ENCODE data around the gene ACER2.

Gene ACER2

DNA sequence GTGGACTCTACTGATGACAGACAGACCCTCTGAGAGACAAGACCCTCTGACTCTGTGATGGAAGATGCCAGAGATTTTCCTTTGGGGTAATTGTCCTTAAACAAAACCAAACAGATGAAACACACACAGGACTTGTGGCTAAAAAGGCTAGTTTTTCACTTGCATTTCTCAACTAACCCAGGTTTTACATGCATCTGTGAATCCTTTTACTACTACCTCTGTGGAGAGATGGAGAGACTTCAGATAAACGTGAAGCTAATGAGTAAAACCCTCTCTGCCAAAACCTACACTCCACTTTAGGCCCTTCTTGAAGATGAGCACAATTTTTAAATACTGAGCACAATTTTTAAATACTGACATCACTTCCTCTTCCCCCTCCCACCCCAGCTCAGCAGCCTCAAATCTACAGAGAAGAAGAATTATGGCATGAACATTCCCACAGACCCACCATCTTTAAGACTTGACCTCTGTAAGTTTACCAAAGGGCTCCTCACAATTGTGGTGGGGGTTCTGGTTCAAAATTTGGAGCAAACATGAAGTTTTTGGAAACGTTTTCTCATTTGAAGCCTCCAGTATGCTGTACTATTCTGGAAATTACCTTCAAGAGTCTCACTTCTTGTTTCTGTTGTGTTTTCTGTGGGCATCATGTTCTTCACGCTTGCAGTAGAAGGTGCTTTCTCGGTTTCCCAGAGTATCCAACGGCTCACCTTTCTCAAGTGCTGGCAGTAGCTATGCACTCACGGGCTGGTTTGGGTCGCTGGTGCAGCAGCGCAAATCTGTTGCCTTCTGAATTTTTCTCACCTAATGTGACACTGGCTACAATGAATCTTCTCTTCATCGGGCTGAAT is 42.7 kb downstream of the ACER2 start:
- peaks cover 6% of the 10 kb centered on the region for H3K27me3 Mint-ChIP-seq (ENCODE audit: low read depth, poor library complexity)
- peaks cover 17% of the 10 kb centered on the region for H3K36me3 Mint-ChIP-seq (ENCODE audit: low read depth)
- DNase-seq, result no peak
- TF ChIP-seq, protein P1, sequence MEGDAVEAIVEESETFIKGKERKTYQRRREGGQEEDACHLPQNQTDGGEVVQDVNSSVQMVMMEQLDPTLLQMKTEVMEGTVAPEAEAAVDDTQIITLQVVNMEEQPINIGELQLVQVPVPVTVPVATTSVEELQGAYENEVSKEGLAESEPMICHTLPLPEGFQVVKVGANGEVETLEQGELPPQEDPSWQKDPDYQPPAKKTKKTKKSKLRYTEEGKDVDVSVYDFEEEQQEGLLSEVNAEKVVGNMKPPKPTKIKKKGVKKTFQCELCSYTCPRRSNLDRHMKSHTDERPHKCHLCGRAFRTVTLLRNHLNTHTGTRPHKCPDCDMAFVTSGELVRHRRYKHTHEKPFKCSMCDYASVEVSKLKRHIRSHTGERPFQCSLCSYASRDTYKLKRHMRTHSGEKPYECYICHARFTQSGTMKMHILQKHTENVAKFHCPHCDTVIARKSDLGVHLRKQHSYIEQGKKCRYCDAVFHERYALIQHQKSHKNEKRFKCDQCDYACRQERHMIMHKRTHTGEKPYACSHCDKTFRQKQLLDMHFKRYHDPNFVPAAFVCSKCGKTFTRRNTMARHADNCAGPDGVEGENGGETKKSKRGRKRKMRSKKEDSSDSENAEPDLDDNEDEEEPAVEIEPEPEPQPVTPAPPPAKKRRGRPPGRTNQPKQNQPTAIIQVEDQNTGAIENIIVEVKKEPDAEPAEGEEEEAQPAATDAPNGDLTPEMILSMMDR (IDR thresholded peaks at IDR 0.05), result no peak
- no peak overlapping the region for H3K27ac Mint-ChIP-seq
- no peak overlapping the region for H3K4me3 Mint-ChIP-seq
- H3K4me1 Mint-ChIP-seq, result peaks cover 9% of the 10 kb centered on the region
- no peaks in the 10 kb centered on the region for H3K9me3 Mint-ChIP-seq

GRCh38 chr9:19456426-19456825 is 47.6 kb downstream of the ACER2 start:
- DNase-seq, result no peak
- Mint-ChIP-seq H3K27ac (no peak overlapping the region), H3K27me3 (ENCODE audit: low read depth, poor library complexity) (peaks cover 6% of the 10 kb centered on the region), H3K4me3 (no peak overlapping the region), H3K4me1 (peaks cover 17% of the 10 kb centered on the region), H3K36me3 (ENCODE audit: low read depth) (peaks cover 6% of the 10 kb centered on the region), H3K9me3 (no peaks in the 10 kb centered on the region)
- TF ChIP-seq, protein P1 (IDR thresholded peaks at IDR 0.05), result no peak

DNA sequence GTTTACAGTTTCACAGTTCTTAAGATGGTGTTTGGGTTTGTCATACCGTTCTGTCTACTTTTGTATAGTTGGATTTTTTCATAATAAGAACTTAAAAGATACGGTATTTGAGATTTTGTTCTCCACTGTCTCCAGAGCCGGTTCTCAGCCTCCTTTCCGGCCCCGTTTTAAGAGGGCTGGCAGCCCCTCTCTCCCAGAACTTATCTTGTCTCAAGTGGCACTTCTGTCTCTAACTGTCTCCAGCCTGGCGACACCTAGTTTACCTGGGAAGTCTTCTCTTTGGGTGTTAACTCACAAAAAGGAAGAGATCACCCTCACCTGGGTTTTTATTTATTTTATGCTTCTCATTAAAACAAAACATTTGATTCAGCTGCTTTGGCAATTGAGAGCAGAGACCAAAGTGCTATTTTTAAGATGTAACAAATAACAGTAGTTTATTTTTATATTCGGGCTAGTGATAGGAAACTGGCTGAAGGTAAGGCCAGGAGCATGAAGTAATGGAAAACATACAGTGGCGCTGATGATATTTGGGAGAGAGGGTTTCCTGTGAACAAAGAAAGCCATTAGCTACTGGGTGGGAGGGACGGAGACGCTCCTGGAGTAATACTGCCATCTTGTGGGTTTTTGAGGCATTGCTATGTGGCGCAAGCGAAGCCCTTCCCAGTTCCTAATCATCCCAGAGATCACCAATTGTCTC is 48.3 kb downstream of the ACER2 start:
- H3K27ac Mint-ChIP-seq, result peak overlapping the region; percentile 17
- H3K9me3 Mint-ChIP-seq, result no peaks in the 10 kb centered on the region
- H3K4me3 Mint-ChIP-seq, result peak overlapping the region; percentile 12
- no peaks in the 10 kb centered on the region for H3K36me3 Mint-ChIP-seq (ENCODE audit: low read depth)
- peaks cover 6% of the 10 kb centered on the region for H3K27me3 Mint-ChIP-seq (ENCODE audit: low read depth, poor library complexity)
- peaks cover 17% of the 10 kb centered on the region for H3K4me1 Mint-ChIP-seq
- TF ChIP-seq, protein P1 (IDR thresholded peaks at IDR 0.05), result peak; percentile 97
- peak; percentile 79 for DNase-seq

DNA sequence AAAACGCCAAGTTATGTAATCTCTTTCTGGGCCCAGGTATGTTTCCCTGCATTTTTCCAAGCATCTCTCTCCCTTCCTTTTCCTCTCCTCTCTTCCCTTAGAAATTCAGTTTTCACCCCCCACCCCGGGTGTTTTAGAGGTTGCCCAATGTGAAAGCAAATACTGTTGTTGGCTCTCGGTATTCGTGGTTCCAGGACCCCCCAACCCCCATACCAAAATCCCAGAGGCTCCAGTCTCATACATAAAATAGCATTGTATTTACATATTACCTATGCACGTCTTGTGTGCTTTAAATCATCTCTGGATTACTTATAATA is 48.8 kb downstream of the ACER2 start:
- H3K4me1 Mint-ChIP-seq, result peaks cover 17% of the 10 kb centered on the region
- TF ChIP-seq, protein P1 (IDR thresholded peaks at IDR 0.05), result no peak
- H3K9me3 Mint-ChIP-seq, result peaks cover 3% of the 10 kb centered on the region
- H3K36me3 Mint-ChIP-seq (ENCODE audit: low read depth), result no peaks in the 10 kb centered on the region
- no peak overlapping the region for H3K27ac Mint-ChIP-seq
- no peak for DNase-seq
- H3K4me3 Mint-ChIP-seq, result peak overlapping the region; percentile 12
- H3K27me3 Mint-ChIP-seq (ENCODE audit: low read depth, poor library complexity), result peaks cover 6% of the 10 kb centered on the region

GRCh38 chr9:19460243-19460642 is 51.4 kb downstream of the ACER2 start:
- Mint-ChIP-seq H3K36me3 (ENCODE audit: low read depth) (no peaks in the 10 kb centered on the region), H3K27ac (no peak overlapping the region), H3K27me3 (ENCODE audit: low read depth, poor library complexity) (peaks cover 6% of the 10 kb centered on the region), H3K4me3 (no peak overlapping the region), H3K4me1 (peaks cover 28% of the 10 kb centered on the region), H3K9me3 (peaks cover 18% of the 10 kb centered on the region)
- no peak for DNase-seq
- TF ChIP-seq, protein P1 (IDR thresholded peaks at IDR 0.05), result no peak

Measured in nephron progenitor cell (in vitro differentiated cells).